AG10803 (cell line): ENCODE measurements around the gene MAP7D3.
"Not testable (repeated sequence)": the region's sequence is repeated elsewhere in the genome, so short reads cannot be mapped to it uniquely, and the experiment has no call there.

Source experiments
- DNase-seq: peaks from one replicate; pipeline ENCODE4 v3.0.0; 2010; ENCODE audit warnings: low read depth
- H3K4me3 ChIP-seq: 2 replicates; pipeline ENCODE4 v1.5.1; 2011; ENCODE audit warnings: mild to moderate bottlenecking, low read length, control low read depth
- CTCF ChIP-seq: conservative IDR thresholded peaks from 2 replicates; pipeline ENCODE4 v1.5.1; 2011; ENCODE audit warnings: mild to moderate bottlenecking, low read length, control low read depth, inconsistent platforms

MAP7D3 gene

GRCh38 chrX:136183172-136183571 lies 68.0 kb downstream of the MAP7D3 start:
- no peak overlapping the region for H3K4me3 ChIP-seq
- TF ChIP-seq CTCF = no peak
- DNase-seq = no peak

- TF ChIP-seq CTCF = no peak
- H3K4me3 ChIP-seq = no peak overlapping the region
- no peak for DNase-seq
Measured at GRCh38 chrX:136182414-136182813, 68.8 kb downstream of the MAP7D3 start.

- H3K4me3 ChIP-seq = no peak overlapping the region
- DNase-seq = no peak
- no peak for TF ChIP-seq CTCF
Measured at GRCh38 chrX:136179133-136179532, 72.1 kb downstream of the MAP7D3 start.

- DNase-seq = peak; percentile 91
- no peak for TF ChIP-seq CTCF
- no peak overlapping the region for H3K4me3 ChIP-seq
Measured at GRCh38 chrX:136176399-136176825, 74.8 kb downstream of the MAP7D3 start.

- DNase-seq = no peak
- TF ChIP-seq CTCF = no peak
- no peak overlapping the region for H3K4me3 ChIP-seq
Measured at GRCh38 chrX:136171420-136171819, 79.8 kb downstream of the MAP7D3 start.

DNA sequence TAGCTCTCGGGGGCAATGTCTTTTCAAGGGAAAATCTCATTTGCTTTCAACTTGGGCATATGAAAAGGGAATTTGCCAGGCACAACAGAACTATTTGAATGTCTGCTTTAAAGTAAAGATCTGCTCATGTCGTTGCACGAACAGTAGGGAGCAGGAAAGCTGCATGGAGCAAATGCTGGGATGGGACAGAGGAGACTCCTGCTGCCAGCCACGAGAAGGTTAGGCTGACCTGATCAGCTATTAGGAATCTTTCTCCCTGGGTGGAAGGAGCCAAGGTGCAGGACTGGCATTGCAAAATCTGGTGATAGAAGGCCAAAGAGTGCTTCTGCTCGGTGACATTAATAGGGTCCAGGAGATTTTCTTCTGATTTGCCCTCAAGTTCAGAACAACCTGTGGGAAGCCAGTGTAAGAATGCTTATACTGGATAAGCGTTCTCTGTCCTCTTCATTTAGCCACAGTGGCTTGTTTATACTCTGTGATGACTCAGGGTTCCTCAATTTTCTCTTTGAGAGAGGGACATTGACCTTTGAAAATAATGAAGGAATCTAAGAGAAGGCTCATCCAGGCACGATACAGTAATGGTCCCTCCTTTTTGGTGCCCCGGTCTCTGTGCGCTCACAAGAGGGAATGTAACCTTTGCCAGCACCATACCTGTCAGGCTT lies 80.9 kb downstream of the MAP7D3 start:
- H3K4me3 ChIP-seq = peak overlapping the region; percentile 33
- TF ChIP-seq CTCF = peak; percentile 68
- peak; percentile 71 for DNase-seq

DNA sequence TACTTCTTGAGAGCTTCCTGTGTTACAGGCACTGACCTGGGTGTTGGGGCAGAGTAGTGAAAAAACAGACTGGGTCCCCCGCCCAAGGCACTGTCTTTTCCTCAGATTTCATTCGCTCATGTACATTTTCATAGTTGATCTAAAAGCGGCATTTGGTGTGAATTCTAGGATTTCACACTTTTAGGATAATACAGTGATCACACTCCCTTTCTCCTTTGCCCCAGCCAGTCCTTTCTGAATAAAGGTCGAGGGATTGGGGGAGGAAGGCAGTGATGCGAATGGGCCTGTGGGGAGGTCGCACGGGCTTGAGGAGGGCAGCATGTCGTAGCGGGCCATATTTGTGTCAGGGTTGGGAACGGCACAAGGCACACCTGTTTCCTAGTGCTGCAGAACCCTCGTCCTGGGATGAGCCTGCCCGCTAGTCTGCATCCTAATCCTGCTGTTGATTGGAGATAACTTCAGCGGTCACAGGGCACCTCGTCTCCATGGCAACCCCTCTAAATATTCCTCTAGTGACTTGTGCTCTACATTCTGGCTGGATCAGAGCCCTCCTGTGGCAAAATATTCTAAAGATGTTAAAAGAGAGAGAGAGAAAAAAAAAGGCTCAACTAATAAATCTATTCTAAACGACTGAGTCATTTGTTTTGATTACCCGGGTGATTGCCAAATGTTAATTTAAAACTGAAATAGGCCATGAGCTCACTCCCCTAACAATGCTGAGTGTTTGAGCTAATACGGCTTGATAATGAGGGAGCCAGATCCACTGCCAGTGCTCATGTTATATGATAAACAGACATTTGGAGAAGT lies 82.1 kb downstream of the MAP7D3 start:
- 0 out of 2 replicates have a peak, but pooled peaks have one; percentile 9 for TF ChIP-seq CTCF
- peak; percentile 96 for DNase-seq
- no peak overlapping the region for H3K4me3 ChIP-seq

- H3K4me3 ChIP-seq = not testable (repeated sequence)
Measured at GRCh38 chrX:136167989-136168388, 83.2 kb downstream of the MAP7D3 start.

More at GRCh38 chrX:136167989-136168388, 83.2 kb downstream of the MAP7D3 start:
- not testable (repeated sequence) for DNase-seq
